ENCODE results near the gene EVI5L.

EVI5L gene

DNA sequence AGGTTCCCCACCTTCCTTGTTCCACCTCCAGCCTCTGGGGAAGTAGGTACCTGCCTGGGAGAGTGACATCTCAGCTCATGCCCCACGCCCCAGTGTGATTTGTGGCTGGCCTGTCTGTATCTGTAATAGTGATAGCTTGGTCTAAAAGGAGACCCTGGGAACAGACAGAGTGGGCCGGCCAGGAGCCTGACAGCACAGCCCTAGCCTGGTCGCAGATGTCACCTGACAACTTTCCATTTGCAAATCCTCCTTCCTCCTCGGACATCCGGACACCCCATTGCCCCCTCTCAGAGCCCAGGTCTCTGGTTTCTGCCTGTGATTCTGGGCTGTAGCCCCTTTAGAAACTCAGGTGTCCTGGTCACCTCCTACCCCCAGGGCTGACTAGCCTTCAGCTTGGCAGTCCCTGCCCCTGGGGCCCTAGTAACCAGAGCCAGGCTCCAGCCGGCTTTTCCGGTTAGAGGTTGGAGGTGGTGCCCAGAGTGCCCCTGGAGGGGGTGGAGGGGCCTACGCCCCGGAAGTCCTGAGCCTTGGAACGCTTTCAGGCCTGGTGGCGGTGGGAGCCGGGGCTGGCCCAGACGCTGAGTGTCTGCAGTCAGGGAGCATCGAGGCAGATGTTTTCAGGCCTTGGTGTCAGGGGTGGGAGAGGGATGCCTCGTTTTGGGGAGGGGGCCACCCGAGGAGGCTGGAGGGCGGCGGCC, 64.7 kb downstream of the EVI5L start:
- DNase-seq (ENCODE audit: low read depth in 2 of 2): no peak

DNA sequence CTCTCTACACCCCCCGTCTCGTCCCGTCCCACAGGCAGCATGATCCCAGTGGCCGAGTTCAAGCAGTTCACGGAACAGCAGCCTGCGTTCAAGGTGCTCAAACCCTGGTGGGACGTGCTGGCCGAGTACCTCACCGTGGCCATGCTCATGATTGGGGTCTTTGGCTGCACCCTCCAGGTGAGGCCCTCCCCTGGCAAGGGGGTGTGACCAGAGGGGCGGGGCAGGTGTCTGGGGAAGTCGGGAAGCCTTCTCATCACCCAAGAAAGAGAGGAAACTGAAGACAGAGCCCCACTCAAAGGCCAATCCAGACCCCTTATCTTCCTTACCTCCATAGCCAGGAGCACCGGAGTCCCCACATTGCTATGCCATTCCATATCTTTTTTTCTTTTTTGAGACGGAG, 65.5 kb downstream of the EVI5L start:
- no peak for DNase-seq (ENCODE audit: low read depth in 2 of 2)

DNA sequence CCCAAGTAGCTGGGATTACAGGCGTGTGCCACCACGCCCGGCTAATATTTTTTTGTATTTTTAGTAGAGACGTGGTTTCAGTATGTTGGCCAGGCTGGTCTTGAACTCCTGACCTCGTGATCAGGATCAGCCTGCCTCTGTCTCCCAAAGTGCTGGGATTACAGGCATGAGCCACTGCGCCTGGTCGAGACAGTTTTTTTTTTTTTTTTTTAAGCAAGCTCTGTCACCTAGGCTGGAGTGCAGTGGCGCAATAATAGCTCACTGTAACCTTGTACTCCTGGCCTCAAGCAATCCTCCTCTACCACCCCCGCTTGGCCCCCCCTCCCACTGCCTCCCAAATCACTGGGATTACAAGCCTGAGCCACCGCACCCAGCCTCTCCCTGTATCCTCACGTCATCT, 67.3 kb downstream of the EVI5L start:
- no peak for DNase-seq (ENCODE audit: low read depth in 2 of 2)

DNA sequence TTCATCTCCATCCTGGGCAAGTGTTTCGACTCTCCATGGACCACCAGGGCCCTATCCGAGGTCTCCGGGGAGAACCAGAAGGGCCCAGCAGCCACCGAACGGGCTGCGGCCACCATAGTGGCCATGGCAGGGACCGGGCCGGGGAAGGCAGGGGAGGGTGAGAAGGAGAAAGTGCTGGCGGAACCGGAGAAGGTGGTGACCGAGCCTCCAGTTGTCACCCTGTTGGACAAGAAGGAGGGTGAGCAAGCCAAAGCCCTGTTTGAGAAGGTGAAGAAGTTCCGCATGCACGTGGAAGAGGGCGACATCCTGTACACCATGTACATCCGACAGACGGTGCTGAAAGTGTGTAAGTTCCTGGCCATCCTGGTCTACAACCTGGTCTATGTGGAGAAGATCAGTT, 68.9 kb downstream of the EVI5L start:
- no peak for DNase-seq (ENCODE audit: low read depth in 2 of 2)

DNA sequence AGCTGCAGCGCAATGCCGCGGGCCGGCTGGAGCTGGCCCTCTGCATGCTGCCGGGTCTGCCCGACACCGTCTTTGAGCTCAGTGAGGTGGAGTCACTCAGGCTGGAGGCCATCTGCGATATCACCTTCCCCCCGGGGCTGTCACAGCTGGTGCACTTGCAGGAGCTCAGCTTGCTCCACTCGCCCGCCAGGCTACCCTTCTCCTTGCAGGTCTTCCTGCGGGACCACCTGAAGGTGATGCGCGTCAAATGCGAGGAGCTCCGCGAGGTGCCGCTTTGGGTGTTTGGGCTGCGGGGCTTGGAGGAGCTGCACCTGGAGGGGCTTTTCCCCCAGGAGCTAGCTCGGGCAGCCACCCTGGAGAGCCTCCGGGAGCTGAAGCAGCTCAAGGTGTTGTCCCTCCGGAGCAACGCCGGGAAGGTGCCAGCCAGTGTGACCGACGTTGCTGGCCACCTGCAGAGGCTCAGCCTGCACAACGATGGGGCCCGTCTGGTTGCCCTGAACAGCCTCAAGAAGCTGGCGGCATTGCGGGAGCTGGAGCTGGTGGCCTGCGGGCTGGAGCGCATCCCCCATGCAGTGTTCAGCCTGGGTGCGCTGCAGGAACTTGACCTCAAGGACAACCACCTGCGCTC, 69.8 kb downstream of the EVI5L start:
- no peak for DNase-seq (ENCODE audit: low read depth in 2 of 2)

DNA sequence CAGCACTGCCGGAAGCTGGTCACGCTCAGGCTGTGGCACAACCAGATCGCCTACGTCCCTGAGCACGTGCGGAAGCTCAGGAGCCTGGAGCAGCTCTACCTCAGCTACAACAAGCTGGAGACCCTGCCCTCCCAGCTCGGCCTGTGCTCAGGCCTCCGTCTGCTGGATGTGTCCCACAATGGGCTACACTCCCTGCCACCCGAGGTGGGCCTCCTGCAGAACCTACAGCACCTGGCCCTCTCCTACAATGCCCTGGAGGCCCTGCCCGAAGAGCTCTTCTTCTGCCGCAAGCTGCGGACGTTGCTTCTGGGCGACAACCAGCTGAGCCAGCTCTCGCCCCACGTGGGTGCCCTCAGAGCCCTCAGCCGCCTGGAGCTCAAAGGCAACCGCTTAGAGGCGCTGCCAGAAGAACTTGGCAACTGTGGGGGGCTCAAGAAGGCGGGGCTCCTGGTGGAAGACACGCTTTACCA, 70.4 kb downstream of the EVI5L start:
- DNase-seq (ENCODE audit: low read depth in 2 of 2): no peak

DNA sequence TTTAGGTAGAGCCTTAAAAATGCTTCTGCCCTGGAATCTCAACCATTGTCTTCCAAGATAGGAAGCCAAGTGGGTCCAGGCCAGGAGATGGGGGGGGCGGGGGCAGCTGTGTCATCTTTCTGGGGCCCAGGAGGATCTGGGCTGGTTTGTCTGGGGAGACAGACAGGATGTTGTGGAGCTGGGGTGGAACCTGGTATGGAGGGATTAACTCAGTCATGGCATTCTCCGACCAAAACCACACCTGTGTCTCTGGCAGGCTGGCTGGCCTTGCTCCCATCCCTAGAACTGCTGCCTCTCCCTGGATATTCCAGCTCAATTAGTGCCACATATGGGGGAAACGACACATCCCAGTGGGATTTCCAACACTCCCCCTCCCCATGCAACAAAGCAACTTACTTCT, 70.9 kb downstream of the EVI5L start:
- DNase-seq (ENCODE audit: low read depth in 2 of 2): no peak

DNA sequence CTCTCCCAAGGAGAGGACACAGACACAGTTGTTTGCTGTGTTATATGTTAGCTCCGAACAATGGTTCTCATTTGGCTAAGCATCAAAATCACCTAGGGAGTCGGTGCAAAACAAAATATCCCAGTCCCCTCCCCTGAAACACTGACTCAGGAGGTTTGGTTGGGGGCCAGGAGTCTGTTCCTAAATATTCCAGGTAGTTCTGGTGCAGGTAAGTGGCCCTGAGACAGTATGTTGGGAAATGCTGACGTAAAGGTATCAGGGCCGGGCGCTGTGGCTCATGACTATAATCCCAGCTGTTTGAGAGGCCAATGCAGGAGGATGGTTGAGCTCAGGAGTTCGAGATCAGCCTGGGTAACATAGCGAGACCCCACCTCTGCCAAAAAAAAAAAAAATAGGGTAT, 71.3 kb downstream of the EVI5L start:
- DNase-seq (ENCODE audit: low read depth in 2 of 2): no peak

DNA sequence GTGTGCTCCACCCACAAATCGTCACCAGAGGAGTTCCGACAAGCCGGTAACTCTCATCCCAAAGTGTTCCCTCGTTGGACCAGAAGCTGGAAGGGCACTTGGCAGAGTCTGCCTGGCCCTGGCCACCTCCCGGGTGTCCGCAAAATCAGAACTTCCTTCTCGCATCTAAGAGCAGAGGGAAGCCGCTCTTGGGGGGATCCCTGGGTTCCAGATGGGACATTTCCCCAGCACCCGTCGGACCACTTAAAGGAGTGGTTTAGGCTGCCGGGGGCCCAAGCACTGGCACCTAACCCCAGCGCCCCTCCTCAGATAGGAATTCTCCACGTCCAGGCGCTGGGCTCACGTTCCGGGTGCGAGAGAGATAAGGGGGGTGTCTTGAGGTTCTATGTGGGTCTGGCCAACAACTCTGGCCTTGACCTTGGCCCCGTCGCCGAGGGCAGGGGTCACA, 72.8 kb downstream of the EVI5L start:
- DNase-seq (ENCODE audit: low read depth in 2 of 2): no peak

DNA sequence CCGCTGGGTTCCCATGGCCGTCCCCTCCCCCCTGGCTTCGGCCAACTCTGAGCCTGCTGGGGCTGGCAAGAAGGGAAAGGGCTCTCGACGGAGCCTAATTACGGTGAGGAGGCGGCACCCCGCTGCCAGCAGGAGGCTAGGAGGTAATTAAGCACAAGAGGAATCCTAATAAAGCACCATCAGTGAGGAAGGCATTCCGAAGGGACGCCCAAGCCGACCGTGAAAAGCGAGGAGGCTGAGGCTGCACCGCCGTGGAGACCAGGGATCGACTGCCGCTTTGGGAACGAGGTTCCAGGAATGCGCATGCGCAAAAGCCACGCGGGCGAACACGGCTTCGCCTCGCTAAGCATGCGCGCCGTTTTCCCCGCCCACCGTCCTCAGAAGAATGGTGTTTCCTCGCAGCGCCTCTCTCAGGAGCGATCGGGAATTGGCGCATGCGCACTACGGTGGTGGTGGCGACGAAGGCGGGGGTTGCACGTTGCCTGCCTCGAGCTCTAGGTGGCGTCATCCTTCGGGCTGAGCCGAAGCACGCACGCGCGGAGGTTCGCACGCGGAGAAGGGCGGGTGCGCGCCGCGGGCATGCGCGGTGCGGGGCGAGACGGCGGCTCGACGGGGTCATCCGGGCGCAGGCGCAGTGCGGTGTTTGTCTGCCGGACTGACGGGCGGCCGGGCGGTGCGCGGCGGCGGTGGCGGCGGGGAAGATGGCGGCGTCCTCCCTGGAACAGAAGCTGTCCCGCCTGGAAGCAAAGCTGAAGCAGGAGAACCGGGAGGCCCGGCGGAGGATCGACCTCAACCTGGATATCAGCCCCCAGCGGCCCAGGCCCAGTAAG, 73.4 kb downstream of the EVI5L start, which contains the start of gene MAP2K7:
MAP2K7 (plus strand) TSS at position 634 of the 830 bp plus-strand sequence; CDS start at position 702, 68 bp downstream.
- peak; percentile 100 for DNase-seq (ENCODE audit: low read depth in 2 of 2)

DNA sequence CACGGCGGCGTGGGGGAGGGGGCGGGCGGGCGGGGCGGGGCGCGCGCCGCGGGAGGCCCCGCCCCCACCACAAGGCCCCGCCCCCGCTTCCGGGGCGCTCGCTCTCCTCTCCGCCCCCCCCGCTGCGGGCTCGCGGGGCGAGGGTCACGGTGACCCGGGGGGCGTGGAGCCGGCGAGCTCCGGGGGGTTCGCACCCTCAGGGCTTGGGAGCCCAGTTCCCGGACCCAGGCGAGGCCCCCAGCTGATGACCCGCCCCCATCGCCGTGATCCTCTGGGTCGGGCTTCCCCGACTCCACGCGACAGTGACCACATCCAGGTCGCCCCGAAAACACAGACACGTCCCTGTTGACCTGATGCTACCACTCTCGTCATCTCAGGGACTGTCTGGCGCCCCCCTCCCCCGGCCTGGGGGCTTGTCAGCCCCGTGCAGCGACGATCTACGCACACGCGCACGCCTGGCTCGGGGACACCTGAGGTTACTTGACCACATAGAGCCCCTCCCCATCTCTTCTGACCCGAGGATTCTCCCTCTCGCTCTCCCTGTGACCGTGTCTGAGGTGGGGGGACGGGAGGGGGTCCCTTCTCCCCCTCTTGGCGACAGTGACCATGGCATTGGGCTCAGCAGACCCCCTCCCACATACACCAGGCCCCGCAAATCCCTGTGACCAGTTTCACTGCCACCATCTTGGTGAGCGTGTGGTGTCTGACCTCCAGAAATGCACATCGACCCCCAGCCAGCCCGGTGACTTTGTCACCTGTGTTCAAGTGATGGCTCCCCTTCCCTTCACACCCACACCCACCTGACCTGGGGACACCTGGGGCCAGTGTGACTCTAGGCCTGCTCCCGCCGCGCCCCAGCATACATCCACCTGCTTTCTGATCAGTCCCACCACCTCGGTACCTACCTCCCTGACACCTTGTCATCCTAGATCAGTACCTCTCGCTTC, 74.3 kb downstream of the EVI5L start:
- DNase-seq (ENCODE audit: low read depth in 2 of 2): peak; percentile 31 to 34

DNA sequence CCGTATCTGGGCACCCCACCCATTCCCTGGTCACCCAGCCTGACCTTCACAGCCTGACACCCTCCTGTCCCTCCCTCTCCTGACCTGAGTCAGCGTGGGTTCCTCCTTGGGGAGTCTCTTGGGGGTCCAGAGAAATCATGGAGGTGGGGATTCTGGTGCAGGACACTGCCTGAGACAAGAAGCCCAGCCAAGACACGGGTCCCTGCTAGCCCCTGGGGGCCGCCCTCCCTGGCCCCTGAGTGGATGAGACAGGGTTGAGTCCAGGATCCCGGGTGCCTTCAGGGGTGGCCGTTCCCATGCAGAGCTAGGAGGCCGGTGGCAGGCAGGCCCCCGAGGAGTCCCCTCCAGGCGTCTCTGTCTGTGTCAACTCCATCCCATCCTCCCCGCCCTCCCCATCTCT, 75.2 kb downstream of the EVI5L start:
- no peak for DNase-seq (ENCODE audit: low read depth in 2 of 2)

DNA sequence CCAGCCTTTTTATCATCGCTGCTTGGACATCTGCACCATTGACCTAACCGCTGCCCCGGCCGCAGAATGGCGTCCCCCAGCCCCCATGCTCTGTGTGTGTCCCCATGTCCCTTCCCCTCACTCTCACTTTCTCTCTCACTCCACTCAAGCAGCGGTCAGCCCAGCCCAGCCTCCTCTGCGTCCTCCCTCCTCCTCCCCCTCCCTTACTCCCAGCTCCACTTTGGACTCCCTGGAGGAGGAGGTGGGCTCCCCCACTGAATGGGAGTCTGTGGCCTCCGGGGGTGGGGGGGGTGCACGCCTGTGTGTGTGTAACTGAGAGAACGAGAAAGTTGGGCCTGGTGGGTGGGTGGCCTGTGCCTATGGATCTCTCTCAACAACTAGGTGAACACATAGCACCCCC, 75.8 kb downstream of the EVI5L start:
- no peak for DNase-seq (ENCODE audit: low read depth in 2 of 2)

DNA sequence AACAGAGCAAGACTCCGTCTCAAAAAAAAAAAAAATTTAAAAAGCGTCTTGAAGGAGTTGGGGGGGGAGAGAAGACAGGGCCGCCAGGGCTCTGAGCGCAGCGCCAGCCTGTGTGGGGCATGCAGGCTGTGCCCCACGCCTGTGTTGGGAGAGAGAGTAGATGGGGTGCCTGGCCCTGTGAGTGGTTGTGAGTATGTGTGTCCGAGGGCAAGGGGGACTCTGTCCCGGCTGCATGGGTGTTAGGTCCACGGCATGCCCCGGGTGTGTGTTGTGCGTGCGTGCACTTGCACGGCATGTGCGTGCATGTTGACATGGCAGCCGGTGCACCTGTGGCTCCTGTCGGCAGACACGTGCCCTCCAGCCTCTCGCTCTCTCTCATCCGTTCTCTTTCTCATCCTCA, 77.1 kb downstream of the EVI5L start:
- no peak for DNase-seq (ENCODE audit: low read depth in 2 of 2)

DNA sequence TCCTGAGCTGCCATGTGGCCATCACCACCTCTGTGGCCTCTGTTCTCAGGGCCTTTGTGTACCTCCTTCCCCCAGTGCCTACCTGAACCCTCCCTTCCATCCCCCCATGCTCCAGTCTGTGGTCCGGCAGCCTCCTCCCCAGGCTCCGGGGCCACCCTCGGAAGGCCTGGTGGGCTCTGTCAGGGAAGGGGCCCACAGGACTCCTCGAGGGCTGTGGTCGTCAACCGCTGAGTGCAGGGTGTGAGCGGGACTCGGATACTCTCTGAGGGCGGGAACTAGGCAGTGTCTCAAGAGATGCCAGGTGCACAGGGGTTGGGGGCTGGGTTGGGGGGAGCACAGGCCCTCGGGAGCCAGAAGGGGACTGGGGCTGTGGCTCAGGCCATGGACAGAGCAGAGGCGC, 77.5 kb downstream of the EVI5L start:
- no peak for DNase-seq (ENCODE audit: low read depth in 2 of 2)

DNA sequence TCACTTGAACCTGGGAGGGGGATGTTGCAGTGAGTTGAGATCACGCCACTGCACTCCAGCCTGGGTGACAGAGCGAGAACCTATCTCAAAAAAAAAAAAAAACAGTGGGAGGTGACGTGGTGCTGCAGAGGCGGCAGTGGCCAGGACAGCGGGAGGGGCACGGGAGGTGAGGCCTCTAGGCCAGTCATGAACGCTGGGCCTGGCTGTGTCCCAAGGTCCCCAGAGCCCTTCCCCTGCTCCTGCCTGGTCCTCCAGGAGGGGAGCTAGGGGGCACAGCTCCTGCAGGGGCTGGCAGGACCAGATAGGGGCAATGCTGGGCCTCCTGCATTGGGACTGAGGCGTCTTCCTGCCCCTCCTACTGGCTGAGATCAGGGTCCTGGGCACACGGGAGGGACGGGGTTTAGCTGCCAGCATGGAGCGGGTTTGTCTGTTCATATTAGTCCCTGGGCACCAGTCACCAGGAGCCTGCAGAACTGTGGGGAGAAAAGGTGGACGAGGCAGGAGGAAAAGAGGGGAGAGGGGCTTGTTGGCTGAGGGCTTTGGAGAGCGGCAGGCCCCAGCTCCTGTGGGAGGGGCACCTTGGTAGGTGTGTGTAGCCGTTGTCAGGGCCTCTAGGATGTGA, 78.2 kb downstream of the EVI5L start:
- no peak for DNase-seq (ENCODE audit: low read depth in 2 of 2)

DNA sequence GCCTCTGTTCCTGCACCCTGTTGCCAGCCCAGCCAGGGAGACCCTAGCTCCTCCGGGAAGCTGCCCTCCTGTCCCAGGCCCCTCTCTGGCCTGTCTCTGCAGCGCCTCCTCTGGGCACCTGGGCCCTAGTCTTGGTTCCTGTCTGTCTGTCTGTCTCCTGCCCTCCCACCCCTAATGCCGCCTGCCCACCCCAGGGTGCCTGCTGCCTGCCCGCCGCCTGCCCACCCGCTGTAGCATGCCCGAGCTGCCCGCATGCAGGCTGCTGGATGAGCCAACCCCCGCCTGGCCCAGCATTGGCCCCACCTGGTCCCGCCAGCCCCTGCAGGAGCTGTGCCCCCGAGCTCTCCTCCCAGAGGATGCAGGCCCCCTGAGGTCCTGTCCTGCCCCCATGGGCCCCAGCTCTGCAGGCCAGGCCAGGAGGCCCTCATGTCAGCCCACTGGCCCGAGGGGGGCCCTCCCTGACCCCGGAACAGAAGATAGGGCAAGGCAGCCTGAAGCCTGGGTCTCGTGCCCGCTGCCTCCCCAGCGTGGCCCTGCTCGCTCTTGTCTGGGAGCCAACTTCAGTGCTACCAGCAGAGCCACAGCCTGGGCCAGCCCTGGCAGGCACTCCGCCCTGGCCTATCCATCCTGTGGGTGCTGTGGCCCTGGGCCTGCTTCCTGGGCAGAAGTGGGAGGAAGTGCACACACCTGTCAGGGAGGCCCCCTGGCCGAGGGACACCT, 78.9 kb downstream of the EVI5L start:
- DNase-seq (ENCODE audit: low read depth in 2 of 2): no peak

DNA sequence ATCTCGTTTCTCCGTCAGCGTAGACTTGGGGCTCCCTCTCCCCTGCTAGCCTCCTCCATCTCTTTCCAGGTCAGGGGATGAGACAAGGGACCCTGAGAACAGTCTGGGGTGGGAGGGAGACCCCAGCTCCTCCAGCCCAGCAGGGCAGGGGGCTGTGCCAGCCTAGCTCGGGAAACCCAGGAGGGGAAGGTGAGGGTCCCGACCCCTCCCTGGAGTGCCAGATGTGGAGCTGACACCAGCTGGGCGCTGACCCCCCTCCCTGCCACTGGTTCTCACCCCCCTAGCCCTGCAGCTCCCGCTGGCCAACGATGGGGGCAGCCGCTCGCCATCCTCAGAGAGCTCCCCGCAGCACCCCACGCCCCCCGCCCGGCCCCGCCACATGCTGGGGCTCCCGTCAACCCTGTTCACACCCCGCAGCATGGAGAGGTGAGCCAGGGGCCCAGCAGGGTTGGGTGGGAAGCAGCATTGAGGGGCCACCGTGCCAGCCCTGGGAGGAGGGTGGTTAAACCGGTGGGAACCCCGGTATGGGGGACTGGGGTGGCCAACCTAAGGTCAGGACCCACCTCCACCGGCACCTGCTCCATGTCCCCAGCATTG, 79.6 kb downstream of the EVI5L start:
- no peak for DNase-seq (ENCODE audit: low read depth in 2 of 2)

DNA sequence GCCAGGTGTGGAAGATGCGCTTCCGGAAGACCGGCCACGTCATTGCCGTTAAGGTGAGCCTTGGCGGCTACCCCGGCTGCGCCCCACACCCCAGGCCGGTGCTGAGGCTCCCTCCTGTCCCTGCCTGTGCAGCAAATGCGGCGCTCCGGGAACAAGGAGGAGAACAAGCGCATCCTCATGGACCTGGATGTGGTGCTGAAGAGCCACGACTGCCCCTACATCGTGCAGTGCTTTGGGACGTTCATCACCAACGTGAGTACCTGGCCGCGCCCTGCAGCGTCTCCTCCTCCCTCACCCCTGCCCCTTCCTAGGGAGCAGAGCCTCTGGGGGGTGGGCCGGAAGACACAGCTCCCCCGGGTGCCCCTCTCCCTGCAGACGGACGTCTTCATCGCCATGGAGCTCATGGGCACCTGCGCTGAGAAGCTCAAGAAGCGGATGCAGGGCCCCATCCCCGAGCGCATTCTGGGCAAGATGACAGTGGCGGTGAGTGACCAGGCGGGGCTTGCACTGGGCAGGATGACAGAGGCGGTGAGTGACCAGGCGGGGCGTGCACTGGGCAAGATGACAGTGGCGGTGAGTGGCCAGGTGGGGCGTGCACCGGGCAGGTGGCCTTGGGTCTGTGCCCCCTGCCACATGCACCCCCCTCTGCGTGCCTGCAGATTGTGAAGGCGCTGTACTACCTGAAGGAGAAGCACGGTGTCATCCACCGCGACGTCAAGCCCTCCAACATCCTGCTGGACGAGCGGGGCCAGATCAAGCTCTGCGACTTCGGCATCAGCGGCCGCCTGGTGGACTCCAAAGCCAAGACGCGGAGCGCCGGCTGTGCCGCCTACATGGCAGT, 80.5 kb downstream of the EVI5L start:
- no peak for DNase-seq (ENCODE audit: low read depth in 2 of 2)
